Left kidney (tissue), 8 donors: ENCODE measurements around the gene SPATA31D3. TPM values are rescaled to one million over a fixed set of nuclear protein-coding genes. Genes with fewer than 3 reads are reported as not detected.
"Not testable (repeated sequence)": the region's sequence is repeated elsewhere in the genome, so short reads cannot be mapped to it uniquely, and the experiment has no call there.

Experiments used
- DNase-seq: peaks from one replicate; pipeline ENCODE4 v3.0.0-alpha.2; 2013
- long read RNA-seq, 8 donors: transcript quantifications; one replicate each; lab custom pipeline, GENCODE V29; 2026
- polyA plus RNA-seq: library from polyadenylated mRNA; unstranded; fragments of 120-200 nt; gene quantifications from one replicate; pipeline ENCODE4 v1.2.1, GENCODE V29; 2013; ENCODE audit not compliant: insufficient read length

The SPATA31D3 gene
- polyA plus RNA-seq: not detected
- long read RNA-seq, donor 1: 0 reads
- long read RNA-seq, donor 2: 0 reads
- long read RNA-seq, donor 3: 0 reads
- long read RNA-seq, donor 4: 0 reads
- long read RNA-seq, donor 5: 0 reads
- long read RNA-seq, donor 6: 0 reads
- long read RNA-seq, donor 7: 0 reads
- long read RNA-seq, donor 8: 0 reads

GRCh38 chr9:81943393-81943792 is at the start of gene SPATA31D3:
SPATA31D3 (plus strand) TSS chr9:81943500; CDS start chr9:81943586, 86 bp downstream.
- not testable (repeated sequence) for DNase-seq

- DNase-seq: no peak
These were observed 49.4 kb upstream of the SPATA31D3 start for GRCh38 chr9:81893929-81894328.

- no peak for DNase-seq
These were observed 48.4 kb upstream of the SPATA31D3 start for GRCh38 chr9:81894891-81895290.

GRCh38 chr9:81896070-81896469 is 47.2 kb upstream of the SPATA31D3 start:
- no peak for DNase-seq

- no peak for DNase-seq
These were observed 44.4 kb upstream of the SPATA31D3 start for GRCh38 chr9:81898851-81899250.

- DNase-seq: no peak
These were observed 41.1 kb upstream of the SPATA31D3 start for GRCh38 chr9:81902196-81902595.

- DNase-seq: no peak
These were observed 40.7 kb upstream of the SPATA31D3 start for GRCh38 chr9:81902626-81903025.

- DNase-seq: no peak
These were observed 36.6 kb upstream of the SPATA31D3 start for GRCh38 chr9:81906671-81907070.

GRCh38 chr9:81912135-81912534 is 31.2 kb upstream of the SPATA31D3 start:
- no peak for DNase-seq

DNA sequence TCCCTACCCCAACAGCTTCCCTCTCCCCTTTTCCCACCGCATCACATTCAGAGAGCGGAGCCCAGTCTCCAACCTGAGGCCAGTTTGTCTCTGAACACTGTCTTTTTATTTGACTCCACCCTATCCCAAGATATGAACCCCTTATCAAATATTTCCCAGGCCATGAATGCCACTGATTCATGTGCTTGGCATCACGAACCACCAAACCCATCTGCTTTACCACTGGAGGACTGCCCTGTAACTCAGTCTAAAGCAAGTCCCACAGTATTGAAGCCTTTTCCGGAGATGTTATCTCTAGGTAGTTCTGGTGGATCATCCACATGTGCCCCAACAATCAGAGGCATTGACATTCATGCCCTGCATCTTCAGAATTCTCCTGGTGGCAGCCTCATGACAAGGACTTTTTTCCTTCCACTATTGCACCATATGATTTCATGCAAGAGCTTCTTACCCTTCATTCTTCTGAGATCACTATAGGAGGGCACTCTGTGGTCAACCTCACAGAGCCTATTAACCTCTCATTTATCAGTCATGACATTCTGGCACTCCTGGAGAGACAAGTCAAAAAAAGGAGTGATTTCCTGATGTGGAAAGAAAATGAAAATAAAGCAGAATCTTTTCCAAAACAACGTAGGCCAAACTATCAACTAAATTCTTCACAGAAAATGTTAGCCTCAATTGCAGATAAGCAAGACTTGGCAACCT is 27.3 kb upstream of the SPATA31D3 start:
- no peak for DNase-seq

DNA sequence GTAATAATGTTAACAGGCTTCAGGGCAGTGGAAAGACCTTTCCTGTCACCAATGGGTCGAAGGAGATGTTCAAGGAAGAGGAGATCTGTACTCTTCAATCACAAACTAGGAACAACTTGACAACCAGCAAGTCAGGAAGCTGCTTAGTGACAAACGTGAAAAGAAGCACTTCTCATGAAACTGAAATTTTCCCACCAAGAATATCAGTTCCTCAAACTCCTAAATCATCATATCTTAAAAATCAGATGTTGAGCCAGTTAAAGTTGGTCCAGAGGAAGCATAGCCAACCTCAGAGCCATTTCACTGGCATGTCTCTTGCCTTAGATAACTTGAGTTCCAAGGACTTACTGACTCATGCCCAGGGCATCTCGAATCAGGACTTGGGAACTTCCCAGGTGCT is 24.8 kb upstream of the SPATA31D3 start:
- DNase-seq: not testable (repeated sequence)

GRCh38 chr9:81928305-81928704 is 15.0 kb upstream of the SPATA31D3 start, which contains the start of gene SPATA31D4:
SPATA31D4 (plus strand) TSS chr9:81928428; CDS start chr9:81928514, 86 bp downstream.
- DNase-seq: not testable (repeated sequence)

DNA sequence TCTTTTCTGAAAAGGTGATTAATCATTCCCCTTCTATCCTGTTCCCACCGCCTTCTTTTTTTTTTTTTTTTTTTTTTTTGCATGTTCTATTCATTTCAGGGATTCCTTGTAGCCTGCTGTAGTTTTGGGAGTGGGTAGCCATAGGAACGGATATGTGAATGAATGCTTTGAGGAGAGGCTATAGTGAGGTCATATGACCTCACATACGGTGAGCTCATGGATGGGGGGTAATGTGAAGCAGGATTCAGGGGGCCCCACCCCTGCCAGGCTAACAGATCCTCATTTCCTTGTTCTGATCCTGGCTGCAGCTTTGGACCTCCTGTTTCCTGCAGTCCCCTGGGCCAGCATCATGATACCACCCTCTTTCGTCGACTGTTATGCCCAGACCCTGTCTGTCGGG is 13.2 kb upstream of the SPATA31D3 start:
- not testable (repeated sequence) for DNase-seq

GRCh38 chr9:81933547-81933946 is 9.8 kb upstream of the SPATA31D3 start:
- DNase-seq: not testable (repeated sequence)

DNA sequence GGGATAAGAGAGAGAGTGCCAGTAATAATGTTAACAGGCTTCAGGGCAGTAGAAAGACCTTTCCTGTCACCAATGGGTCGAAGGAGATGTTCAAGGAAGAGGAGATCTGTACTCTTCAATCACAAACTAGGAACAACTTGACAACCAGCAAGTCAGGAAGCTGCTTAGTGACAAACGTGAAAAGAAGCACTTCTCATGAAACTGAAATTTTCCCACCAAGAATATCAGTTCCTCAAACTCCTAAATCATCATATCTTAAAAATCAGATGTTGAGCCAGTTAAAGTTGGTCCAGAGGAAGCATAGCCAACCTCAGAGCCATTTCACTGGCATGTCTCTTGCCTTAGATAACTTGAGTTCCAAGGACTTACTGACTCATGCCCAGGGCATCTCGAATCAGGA is 5.3 kb downstream of the SPATA31D3 start:
- not testable (repeated sequence) for DNase-seq

DNA sequence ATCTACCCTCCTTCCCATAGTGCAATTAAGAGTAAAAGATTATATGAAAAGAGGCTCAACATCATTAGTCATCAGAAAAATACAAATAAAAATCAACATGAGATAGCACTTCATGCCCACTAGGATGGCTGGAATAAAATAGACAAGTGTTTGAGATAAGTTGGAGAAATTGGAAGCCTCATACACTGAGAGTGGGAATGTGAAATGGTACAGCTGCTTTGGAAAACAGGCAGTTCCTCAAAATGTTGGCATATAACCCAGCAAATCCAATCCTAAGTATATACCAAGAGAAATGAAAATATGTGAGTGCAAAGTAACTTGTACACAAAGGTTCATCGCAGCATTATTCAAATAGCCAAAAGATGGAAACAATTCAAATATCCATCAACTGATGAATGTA is 9.8 kb downstream of the SPATA31D3 start:
- DNase-seq: no peak

GRCh38 chr9:81955625-81956024 is 12.3 kb downstream of the SPATA31D3 start:
- no peak for DNase-seq

GRCh38 chr9:81964218-81965171 is 21.2 kb downstream of the SPATA31D3 start:
- DNase-seq: no peak

- no peak for DNase-seq
These were observed 24.7 kb downstream of the SPATA31D3 start for GRCh38 chr9:81968026-81968425.

DNA sequence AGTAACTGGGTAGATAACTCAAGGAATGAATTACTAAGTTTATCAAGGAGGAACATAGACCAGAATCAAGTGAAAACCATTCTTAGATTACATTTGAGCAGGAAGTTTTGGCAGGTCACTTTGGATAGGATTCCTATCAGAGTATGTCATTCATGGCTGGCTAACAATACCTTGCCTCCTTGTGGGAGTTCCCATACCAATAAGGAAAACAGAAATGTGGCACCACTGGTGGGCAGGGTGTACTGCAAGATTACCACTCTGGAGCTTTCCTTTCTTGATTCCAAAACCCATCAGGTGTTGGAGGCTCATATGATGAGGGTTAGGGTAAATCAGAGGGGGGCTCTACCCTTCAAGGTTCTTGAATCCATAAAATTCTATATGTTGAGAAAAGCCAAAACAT is 26.7 kb downstream of the SPATA31D3 start:
- DNase-seq: no peak

GRCh38 chr9:81971727-81972126 is 28.4 kb downstream of the SPATA31D3 start:
- no peak for DNase-seq

DNA sequence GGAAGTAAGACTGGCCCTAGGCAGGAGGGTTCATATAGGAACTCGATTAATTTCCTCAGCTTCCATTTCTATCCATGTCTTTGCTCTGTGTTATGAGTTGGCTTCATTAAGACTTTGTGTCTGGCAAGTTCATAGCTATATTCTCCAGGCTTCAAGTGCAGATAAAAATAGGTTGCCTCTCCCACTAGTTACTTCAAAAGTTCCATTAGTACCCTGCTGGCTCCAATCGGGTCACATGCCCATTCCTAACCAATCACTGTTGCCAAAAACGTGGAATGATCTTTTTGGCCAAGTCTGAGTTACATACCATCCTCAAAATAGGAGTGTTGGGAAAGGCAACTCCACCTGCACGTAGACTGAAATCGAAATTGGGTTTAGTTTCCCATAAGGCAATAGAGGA is 31.5 kb downstream of the SPATA31D3 start:
- DNase-seq: no peak

GRCh38 chr9:81976351-81976750 is 33.1 kb downstream of the SPATA31D3 start:
- DNase-seq: no peak
